ENCODE measurements around the gene ZBTB7C. TPM values are rescaled to one million over a fixed set of nuclear protein-coding genes. Genes with fewer than 3 reads are reported as not detected.

The ZBTB7C gene
- total and polyA plus RNA-seq, 4 donors = 0.19 to 1.1 (median 0.45) TPM

- WGBS = 92% methylated on average over 7 of the region's 7 CpGs
These were observed 293.2 kb downstream of the ZBTB7C start for GRCh38 chr18:48116017-48116416.

GRCh38 chr18:48113691-48114090 lies 295.5 kb downstream of the ZBTB7C start:
- H3K9me3 ChIP-seq (ENCODE audit: control insufficient read depth in 4 of 4, low read length in 3 of 4) = no peaks in the 10 kb centered on the region
- no peaks in the 10 kb centered on the region for H3K36me3 ChIP-seq (ENCODE audit: control insufficient read depth in 4 of 4, insufficient read depth in 3 of 4, low read depth in 1 of 4, low read length in 3 of 4)
- H3K4me3 ChIP-seq (ENCODE audit: low read depth in 1 of 3, low read length in 3 of 3) = no peak overlapping the region
- H3K9ac ChIP-seq (ENCODE audit: low read depth in 1 of 2, low read length in 2 of 2) = no peak overlapping the region
- 95% methylated on average over 8 of the region's 8 CpGs for WGBS
- H3K4me1 ChIP-seq (ENCODE audit: control insufficient read depth in 4 of 4, insufficient read depth in 4 of 4, low read length in 3 of 4) = no peaks in the 10 kb centered on the region
- no peak overlapping the region for H3K27ac ChIP-seq (ENCODE audit: low read depth in 1 of 2, low read length in 2 of 2)
- H3K27me3 ChIP-seq (ENCODE audit: control insufficient read depth in 4 of 4, insufficient read depth in 4 of 4, low read length in 3 of 4) = no peaks in the 10 kb centered on the region
- no peak for DNase-seq (ENCODE audit: low spot score)
- TF ChIP-seq RXRA (IDR thresholded peaks at IDR 0.05) = no peak
- TF ChIP-seq HNF4G (IDR thresholded peaks at IDR 0.05) = no peak
- no peak for TF ChIP-seq REST (IDR thresholded peaks at IDR 0.05)
- no peak for TF ChIP-seq RAD21 (IDR thresholded peaks at IDR 0.05)
- TF ChIP-seq ZBTB33 (IDR thresholded peaks at IDR 0.05) = no peak
- no peak for TF ChIP-seq JUND (IDR thresholded peaks at IDR 0.05)
- no peak for TF ChIP-seq EGR1 (IDR thresholded peaks at IDR 0.05; ENCODE audit: low read depth in 2 of 2)
- TF ChIP-seq FOXA1 (IDR thresholded peaks at IDR 0.05) = no peak
- no peak for TF ChIP-seq TAF1 (conservative IDR thresholded peaks at IDR 0.05)
- no peak for TF ChIP-seq MAX (IDR thresholded peaks at IDR 0.05)

More at GRCh38 chr18:48116017-48116416, 293.2 kb downstream of the ZBTB7C start:
- H3K9me3 ChIP-seq (ENCODE audit: control insufficient read depth in 4 of 4, low read length in 3 of 4) = no peaks in the 10 kb centered on the region
- H3K4me1 ChIP-seq (ENCODE audit: control insufficient read depth in 4 of 4, insufficient read depth in 4 of 4, low read length in 3 of 4) = no peaks in the 10 kb centered on the region
- no peak for TF ChIP-seq REST (IDR thresholded peaks at IDR 0.05)
- no peak for TF ChIP-seq HNF4G (IDR thresholded peaks at IDR 0.05)
- no peak for TF ChIP-seq JUND (IDR thresholded peaks at IDR 0.05)
- TF ChIP-seq EGR1 (IDR thresholded peaks at IDR 0.05; ENCODE audit: low read depth in 2 of 2) = no peak
- TF ChIP-seq HNF4A (conservative IDR thresholded peaks at IDR 0.05) = no peak
- no peak for TF ChIP-seq GABPA (IDR thresholded peaks at IDR 0.05 in 1 of 2, conservative IDR thresholded peaks at IDR 0.05 in 1 of 2)
- TF ChIP-seq, protein P1, sequence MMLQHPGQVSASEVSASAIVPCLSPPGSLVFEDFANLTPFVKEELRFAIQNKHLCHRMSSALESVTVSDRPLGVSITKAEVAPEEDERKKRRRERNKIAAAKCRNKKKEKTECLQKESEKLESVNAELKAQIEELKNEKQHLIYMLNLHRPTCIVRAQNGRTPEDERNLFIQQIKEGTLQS (IDR thresholded peaks at IDR 0.05) = no peak
- TF ChIP-seq FOXA1 (IDR thresholded peaks at IDR 0.05) = no peak
- no peak for TF ChIP-seq NR2F2 (IDR thresholded peaks at IDR 0.05)
- no peak for TF ChIP-seq ZBTB33 (IDR thresholded peaks at IDR 0.05)
- no peak for TF ChIP-seq SP1 (IDR thresholded peaks at IDR 0.05)
- no peak overlapping the region for H3K4me3 ChIP-seq (ENCODE audit: low read depth in 1 of 3, low read length in 3 of 3)
- no peak overlapping the region for H3K27ac ChIP-seq (ENCODE audit: low read depth in 1 of 2, low read length in 2 of 2)
- H3K36me3 ChIP-seq (ENCODE audit: control insufficient read depth in 4 of 4, insufficient read depth in 3 of 4, low read depth in 1 of 4, low read length in 3 of 4) = no peaks in the 10 kb centered on the region
- no peaks in the 10 kb centered on the region for H3K27me3 ChIP-seq (ENCODE audit: control insufficient read depth in 4 of 4, insufficient read depth in 4 of 4, low read length in 3 of 4)
- no peak overlapping the region for H3K9ac ChIP-seq (ENCODE audit: low read depth in 1 of 2, low read length in 2 of 2)
- no peak for DNase-seq (ENCODE audit: low spot score)

Data from liver (tissue), 9 donors.